Sigmoid colon (tissue), 7 donors: Measurements from ENCODE around the gene ALAS1. TPM values are rescaled to one million over a fixed set of nuclear protein-coding genes. Genes with fewer than 3 reads are reported as not detected.
A peak's percentile ranks its signal among the peaks of the same experiment; 100 is the strongest.

Source experiments
- DNase-seq: peaks from one replicate; pipeline ENCODE4 v3.0.0-alpha.2; 2019
- H3K27ac ChIP-seq, 4 donors: fragments of 200-600 bp; sonication (generic); one replicate each; pipeline ENCODE4 v1.5.1; 2016 to 2019; ENCODE audit warnings: mild to moderate bottlenecking in 1 of 4
- H3K27me3 ChIP-seq, 3 donors: fragments of 200-600 bp; sonication (generic); one replicate each; pipeline ENCODE4 v1.5.1; 2019; ENCODE audit warnings: mild to moderate bottlenecking in 1 of 3
- H3K36me3 ChIP-seq, 4 donors: fragments of 200-600 bp; sonication (generic); one replicate each; pipeline ENCODE4 v1.5.1; 2016 to 2019
- H3K4me1 ChIP-seq, 4 donors: fragments of 200-600 bp; sonication (generic); one replicate each; pipeline ENCODE4 v1.5.1; 2017 to 2019
- H3K4me3 ChIP-seq, 4 donors: fragments of 200-600 bp; sonication (generic); one replicate each; pipeline ENCODE4 v1.5.1; 2017 to 2019; ENCODE audit warnings: mild to moderate bottlenecking in 2 of 4, moderate library complexity in 1 of 4
- H3K9me3 ChIP-seq, 4 donors: fragments of 200-600 bp in 3 of 4; sonication (generic) in 3 of 4; one replicate each; pipeline versions ENCODE4 v1.5.1 to v1.6.1; 2013 to 2019
- CTCF ChIP-seq, 4 experiments: fragments of 450-650 bp in 3 of 4; fragments of 200-600 bp in 1 of 4; IDR thresholded peaks; one replicate each; pipeline ENCODE4 v1.5.1; 2016 to 2019; ENCODE audit warnings: antibody characterized with exemption in 4 of 4, mild to moderate bottlenecking in 3 of 4, moderate library complexity in 2 of 4
- EP300 ChIP-seq, 4 donors: sonication (generic); formaldehyde crosslinking; IDR thresholded peaks; one replicate each; pipeline ENCODE4 v1.6.1; 2017; ENCODE audit warnings: antibody characterized with exemption in 4 of 4
- POLR2A ChIP-seq, 2 donors: fragments of 450-650 bp; IDR thresholded peaks; one replicate each; pipeline ENCODE4 v1.6.1; 2016; ENCODE audit warnings: antibody characterized with exemption in 2 of 2, mild to moderate bottlenecking in 2 of 2, moderate library complexity in 2 of 2
- POLR2AphosphoS5 ChIP-seq, 4 donors: sonication (generic); formaldehyde crosslinking; IDR thresholded peaks; one replicate each; pipeline ENCODE4 v1.6.1; 2017; ENCODE audit warnings: antibody characterized with exemption in 4 of 4
- WGBS, 2 donors: extraction: QIAGEN DNeasy Blood & Tissue Kit; methylation state at CpG; one replicate each; pipeline ENCODE4 v1.1.7; 2013; 5-methylcytosine and 5-hydroxymethylcytosine counted together
- intact Hi-C: fragments of 100-400 bp; cut with DNase I; formaldehyde crosslinking; loops from one replicate; pipeline ENCODE4 v1.15.1; 2023
- polyA plus RNA-seq, 3 donors: library from polyadenylated mRNA; stranded (reverse); fragments of 200-250 nt; gene quantifications; one replicate each; pipeline ENCODE4 v1.2.3, GENCODE V29; 2013
- total RNA-seq, 4 donors: library from RNA; depleted of rRNA; stranded (reverse); fragments of >200 nt; gene quantifications; one replicate each; pipeline ENCODE4 v1.1.0, GENCODE V29; 2016
- donor health status: healthy with polysubstance abuse.
- donor health status: Bipolar disorder and iron deficiency.
- donor health status: healthy.

Gene ALAS1
- total and polyA plus RNA-seq, 7 donors: 23.2 to 121 (median 27.3) TPM

GRCh38 chr3:52257911-52258310 is 60.0 kb downstream of the ALAS1 start:
- WGBS, 2 donors: 87 to 88% methylated on average over 4 of the region's 4 CpGs
- peak overlapping the region in 2 of 4 donors; percentile 37 to 41 for H3K27ac ChIP-seq

GRCh38 chr3:52259035-52259434 is 61.1 kb downstream of the ALAS1 start:
- no peaks in the 10 kb centered on the region for H3K9me3 ChIP-seq
- H3K27ac ChIP-seq: peak overlapping the region in 1 of 4 donors; percentile 41
- H3K4me1 ChIP-seq: peaks cover 0 to 23% (median 2%) of the 10 kb centered on the region in 4 donors
- H3K36me3 ChIP-seq: peaks cover 55 to 100% (median 80%) of the 10 kb centered on the region in 4 donors
- intact Hi-C loops: no loop called here
- 72 to 77% methylated on average over 1 of the region's 1 CpG for WGBS, 2 donors
- H3K27me3 ChIP-seq: no peaks in the 10 kb centered on the region
- DNase-seq: no peak
- no peak overlapping the region for H3K4me3 ChIP-seq
- no peak for TF ChIP-seq POLR2A (IDR thresholded peaks at IDR 0.05)
- peak in 1 of 4 donors; percentile 9 for TF ChIP-seq EP300 (IDR thresholded peaks at IDR 0.05)
- no peak for TF ChIP-seq CTCF (IDR thresholded peaks at IDR 0.05)
- TF ChIP-seq POLR2AphosphoS5 (IDR thresholded peaks at IDR 0.05): peak in 3 of 4 donors; percentile 38 to 54 (median 48)

More at GRCh38 chr3:52257911-52258310, 60.0 kb downstream of the ALAS1 start:
- Histone ChIP-seq H3K4me1 (peaks cover 0 to 31% (median 7%) of the 10 kb centered on the region in 4 donors), H3K36me3 (peaks cover 55 to 100% (median 78%) of the 10 kb centered on the region in 4 donors), H3K4me3 (no peak overlapping the region), H3K9me3 (no peaks in the 10 kb centered on the region), H3K27me3 (no peaks in the 10 kb centered on the region)
- no peak for DNase-seq
- TF ChIP-seq CTCF (IDR thresholded peaks at IDR 0.05): no peak
- TF ChIP-seq EP300 (IDR thresholded peaks at IDR 0.05): no peak
- TF ChIP-seq POLR2AphosphoS5 (IDR thresholded peaks at IDR 0.05): no peak
- no peak for TF ChIP-seq POLR2A (IDR thresholded peaks at IDR 0.05)
- intact Hi-C loops: no loop called here

DNA sequence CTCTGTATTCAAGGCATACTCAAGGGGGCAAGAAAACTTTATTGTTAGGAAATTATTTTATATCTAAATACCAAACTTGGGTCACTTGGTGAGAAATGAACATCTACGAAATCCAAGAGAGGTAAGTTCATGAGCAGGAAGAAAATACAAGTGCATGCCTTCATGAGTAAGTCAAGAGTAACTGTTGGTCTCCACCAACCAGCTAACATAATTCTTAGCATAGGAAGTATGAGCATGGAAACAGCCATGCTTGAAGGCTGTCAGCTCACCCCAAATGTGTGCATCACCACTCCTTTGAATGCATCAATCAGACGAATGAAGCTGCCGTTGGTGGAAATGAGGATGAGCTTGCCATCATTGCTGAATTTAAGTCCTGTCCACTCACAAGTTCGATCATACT is 61.5 kb downstream of the ALAS1 start:
- WGBS, 2 donors: 86 to 89% methylated on average over 4 of the region's 4 CpGs
- TF ChIP-seq CTCF (IDR thresholded peaks at IDR 0.05) (no peak), POLR2A (IDR thresholded peaks at IDR 0.05) (no peak)
- peaks cover 0 to 19% (median under 1%) of the 10 kb centered on the region in 4 donors for H3K4me1 ChIP-seq
- H3K36me3 ChIP-seq: peaks cover 55 to 100% (median 81%) of the 10 kb centered on the region in 4 donors
- peak overlapping the region in 2 of 4 donors; percentile 1 to 18 for H3K27ac ChIP-seq
- DNase-seq: no peak
- H3K9me3 ChIP-seq: no peaks in the 10 kb centered on the region
- intact Hi-C loops: no loop called here
- no peak overlapping the region for H3K4me3 ChIP-seq
- no peaks in the 10 kb centered on the region for H3K27me3 ChIP-seq

- Histone ChIP-seq H3K4me1 (peaks cover 0 to 10% (median 0%) of the 10 kb centered on the region in 4 donors), H3K4me3 (no peak overlapping the region), H3K27ac (no peak overlapping the region), H3K9me3 (no peaks in the 10 kb centered on the region), H3K36me3 (peaks cover 37 to 98% (median 80%) of the 10 kb centered on the region in 4 donors), H3K27me3 (no peaks in the 10 kb centered on the region)
- intact Hi-C loops: no loop called here
- DNase-seq: no peak
- TF ChIP-seq CTCF (IDR thresholded peaks at IDR 0.05) (no peak), POLR2A (IDR thresholded peaks at IDR 0.05) (no peak), EP300 (IDR thresholded peaks at IDR 0.05) (no peak), POLR2AphosphoS5 (IDR thresholded peaks at IDR 0.05) (no peak)
Measured at GRCh38 chr3:52262447-52262846, 64.5 kb downstream of the ALAS1 start.

Other genes with a start within 250 kb of the ALAS1 start
- gene GPR62, start 242.8 kb upstream of the ALAS1 start, total RNA-seq: 1 to 10 TPM in 1 of 4 donors, under 1 TPM in 1, not detected in 2; 0.71 to 1.1 TPM
- gene GPR62, start 242.8 kb upstream of the ALAS1 start, polyA plus RNA-seq: under 1 TPM in 1 of 3 donors, not detected in 2; 0.03 TPM
- gene PCBP4, start 230.7 kb upstream of the ALAS1 start, total RNA-seq: 100 to 1,000 TPM; 256 to 292 (median 268) TPM
- 10 to 100 TPM; 15.6 to 19.8 (median 17.3) TPM for gene PCBP4, start 230.7 kb upstream of the ALAS1 start, polyA plus RNA-seq
- 10 to 100 TPM; 48.5 to 72.4 (median 51.7) TPM for gene ABHD14B, start 224.1 kb upstream of the ALAS1 start, total RNA-seq
- gene ABHD14B, start 224.1 kb upstream of the ALAS1 start, polyA plus RNA-seq: 100 to 1,000 TPM in 2 of 3 donors, 10 to 100 TPM in 1; 62.4 to 117 (median 105) TPM
- 10 to 100 TPM; 16.3 to 35.3 (median 22.1) TPM for gene ABHD14A, start 223.1 kb upstream of the ALAS1 start, total RNA-seq
- gene ABHD14A, start 223.1 kb upstream of the ALAS1 start, polyA plus RNA-seq: 10 to 100 TPM in 1 of 3 donors, 1 to 10 TPM in 2; 3.2 to 14.9 (median 7.2) TPM
- gene ACY1, start 214.6 kb upstream of the ALAS1 start, total RNA-seq: 10 to 100 TPM in 3 of 4 donors, 1 to 10 TPM in 1; 1.4 to 25.3 (median 16.6) TPM
- gene ACY1, start 214.6 kb upstream of the ALAS1 start, polyA plus RNA-seq: 100 to 1,000 TPM; 122 to 279 (median 146) TPM
- 1,000 to 10,000 TPM; 1,247 to 2,632 (median 2,024) TPM for gene RPL29, start 202.3 kb upstream of the ALAS1 start, total RNA-seq
- gene RPL29, start 202.3 kb upstream of the ALAS1 start, polyA plus RNA-seq: 1,000 to 10,000 TPM; 1,880 to 2,993 (median 2,094) TPM
- 1 to 10 TPM; 6.3 to 7.5 (median 7.0) TPM for gene DUSP7, start 141.6 kb upstream of the ALAS1 start, total RNA-seq
- gene DUSP7, start 141.6 kb upstream of the ALAS1 start, polyA plus RNA-seq: 1 to 10 TPM; 3.0 to 7.6 (median 4.2) TPM
- 1 to 10 TPM in 3 of 4 donors, under 1 TPM in 1; 0.66 to 1.7 (median 1.2) TPM for gene POC1A, start 43.7 kb upstream of the ALAS1 start, total RNA-seq
- gene POC1A, start 43.7 kb upstream of the ALAS1 start, polyA plus RNA-seq: 10 to 100 TPM in 1 of 3 donors, 1 to 10 TPM in 2; 3.6 to 15.8 (median 7.6) TPM
- under 1 TPM in 2 of 4 donors, not detected in 2; 0.54 to 0.55 TPM for gene TLR9, start 27.5 kb downstream of the ALAS1 start, total RNA-seq
- under 1 TPM in 1 of 3 donors, not detected in 2; 0.98 TPM for gene TLR9, start 27.5 kb downstream of the ALAS1 start, polyA plus RNA-seq
- 10 to 100 TPM; 40.4 to 57.3 (median 50.8) TPM for gene TWF2, start 41.0 kb downstream of the ALAS1 start, total RNA-seq
- gene TWF2, start 41.0 kb downstream of the ALAS1 start, polyA plus RNA-seq: 10 to 100 TPM; 62.5 to 79.3 (median 65.3) TPM
- 10 to 100 TPM; 21.7 to 28.2 (median 24.8) TPM for gene PPM1M, start 47.6 kb downstream of the ALAS1 start, total RNA-seq
- gene PPM1M, start 47.6 kb downstream of the ALAS1 start, polyA plus RNA-seq: 10 to 100 TPM in 2 of 3 donors, 1 to 10 TPM in 1; 5.8 to 16.9 (median 11.4) TPM
- 10 to 100 TPM; 44.4 to 54.9 (median 48.0) TPM for gene WDR82, start 80.5 kb downstream of the ALAS1 start, total RNA-seq
- 10 to 100 TPM; 22.2 to 50.2 (median 28.4) TPM for gene WDR82, start 80.5 kb downstream of the ALAS1 start, polyA plus RNA-seq
- gene GLYCTK, start 89.7 kb downstream of the ALAS1 start, total RNA-seq: 1 to 10 TPM; 1.6 to 4.6 (median 3.8) TPM
- gene GLYCTK, start 89.7 kb downstream of the ALAS1 start, polyA plus RNA-seq: 10 to 100 TPM; 20.4 to 48.2 (median 48.1) TPM
- 1 to 10 TPM; 2.3 to 8.6 (median 6.1) TPM for gene DNAH1, start 118.2 kb downstream of the ALAS1 start, total RNA-seq
- gene DNAH1, start 118.2 kb downstream of the ALAS1 start, polyA plus RNA-seq: 1 to 10 TPM; 1.2 to 7.7 (median 1.4) TPM
- gene BAP1, start 211.8 kb downstream of the ALAS1 start, total RNA-seq: 10 to 100 TPM; 46.0 to 59.5 (median 52.0) TPM
- gene BAP1, start 211.8 kb downstream of the ALAS1 start, polyA plus RNA-seq: 10 to 100 TPM; 47.2 to 83.0 (median 50.5) TPM
- 10 to 100 TPM in 3 of 4 donors, 1 to 10 TPM in 1; 8.9 to 14.1 (median 11.9) TPM for gene PHF7, start 212.5 kb downstream of the ALAS1 start, total RNA-seq
- gene PHF7, start 212.5 kb downstream of the ALAS1 start, polyA plus RNA-seq: 10 to 100 TPM in 1 of 3 donors, 1 to 10 TPM in 2; 5.3 to 10.5 (median 9.0) TPM
- gene SEMA3G, start 246.9 kb downstream of the ALAS1 start, total RNA-seq: 1 to 10 TPM; 2.6 to 5.4 (median 4.3) TPM
- 1 to 10 TPM in 1 of 3 donors, under 1 TPM in 2; 0.23 to 7.4 (median 0.60) TPM for gene SEMA3G, start 246.9 kb downstream of the ALAS1 start, polyA plus RNA-seq